GM21381 (cell line): ENCODE measurements around the gene UBE2E2.
"Not testable (repeated sequence)": the region's sequence is repeated elsewhere in the genome, so short reads cannot be mapped to it uniquely, and the experiment has no call there.

Source experiments
- ATAC-seq: cut with Tn5 transposase; IDR thresholded peaks from one replicate; pipeline ENCODE4 v1.9.1; 2021; ENCODE audit warnings: mild to moderate bottlenecking, moderate library complexity; ENCODE audit not compliant: unreplicated experiment

Gene UBE2E2

DNA sequence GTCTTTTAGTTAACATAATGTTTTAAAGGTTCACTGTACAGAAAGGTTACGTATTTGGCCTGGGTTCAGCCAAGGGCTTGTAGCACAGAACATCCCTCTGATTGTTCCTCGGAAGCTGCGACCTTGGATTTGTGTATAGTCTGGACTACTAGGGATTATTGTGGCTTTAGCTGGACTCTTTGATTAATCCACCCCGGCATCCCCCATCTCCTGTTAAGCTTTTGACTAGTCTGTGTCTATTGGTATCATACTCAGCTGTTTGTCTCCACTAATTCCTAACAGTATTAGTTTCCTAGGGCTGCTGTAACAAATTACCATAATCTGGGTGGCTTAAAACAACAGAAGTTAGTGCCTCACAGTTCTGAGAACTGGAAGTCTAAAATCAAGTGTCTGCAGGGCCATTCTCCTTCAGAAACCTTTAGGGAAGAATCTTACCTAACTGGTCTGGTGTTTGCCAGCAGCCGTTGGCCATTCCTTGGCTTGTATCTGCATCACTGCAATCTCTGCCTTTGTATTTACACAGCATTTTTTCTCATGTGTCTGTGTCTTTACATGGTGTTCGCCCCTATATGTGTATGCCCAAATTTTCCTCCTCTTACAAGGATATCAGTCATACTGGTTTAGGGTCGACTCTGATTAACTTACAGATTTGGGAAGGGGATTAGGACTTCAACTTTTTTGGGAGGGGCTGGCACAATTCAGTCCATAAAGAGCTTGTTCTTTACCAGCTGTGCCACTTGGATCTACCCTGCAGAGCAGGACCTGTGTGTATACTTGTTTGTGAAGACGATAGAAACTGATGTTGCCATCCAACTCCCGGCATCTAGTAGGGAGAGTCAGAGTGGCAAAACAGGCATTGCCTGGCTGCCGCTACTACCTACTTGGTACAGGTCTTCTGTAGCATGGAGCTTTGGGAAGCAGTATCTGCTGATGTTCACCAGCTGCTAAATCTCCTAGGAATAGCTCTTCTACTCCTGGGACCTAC lies 117.8 kb downstream of the UBE2E2 start:
- no peak for ATAC-seq

DNA sequence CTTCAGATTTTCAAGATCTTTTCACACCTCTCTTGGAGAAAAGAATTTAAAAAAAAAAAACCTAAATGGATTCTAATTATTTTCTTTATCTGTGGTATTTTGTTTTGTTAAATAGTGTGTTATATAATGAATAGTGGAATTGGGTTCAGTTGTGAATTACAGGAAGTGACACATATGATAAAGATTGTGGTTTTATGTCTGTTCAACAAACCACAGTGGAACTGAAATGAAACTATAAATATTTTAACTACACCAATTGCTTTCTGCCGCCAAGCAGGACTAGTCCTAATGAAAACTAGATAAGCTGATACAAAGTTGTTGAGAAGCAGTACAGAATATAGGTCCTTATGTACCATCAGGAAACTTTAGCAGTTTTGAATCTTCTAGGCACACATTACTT lies 121.6 kb downstream of the UBE2E2 start:
- peak; percentile 50 for ATAC-seq

DNA sequence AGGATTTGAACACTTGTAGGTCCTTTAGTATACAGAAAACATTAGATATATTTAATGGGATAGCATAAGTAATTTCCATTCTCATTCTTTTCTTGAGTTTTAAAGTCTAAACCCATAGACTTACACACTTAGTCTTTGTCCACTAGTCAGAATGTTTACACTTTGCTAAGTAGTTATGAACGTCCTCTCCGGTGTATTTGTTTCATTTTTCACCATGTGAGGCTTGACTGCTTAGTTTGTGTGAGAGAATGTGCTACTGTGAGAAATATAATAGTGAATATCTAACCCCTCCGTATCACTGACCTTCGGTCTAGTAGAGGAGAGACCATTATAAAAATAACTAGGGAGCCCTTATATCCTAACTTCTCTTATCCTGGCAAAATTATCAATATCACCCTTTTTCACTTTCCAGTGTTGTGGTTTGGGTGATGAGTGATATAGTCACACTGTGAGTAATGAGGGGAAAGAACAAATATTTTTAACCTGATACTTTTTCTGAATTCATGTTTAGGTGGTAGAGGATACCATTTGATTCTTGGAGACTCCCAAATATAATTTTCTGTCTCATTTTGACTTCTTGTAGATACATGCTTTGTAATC lies 122.4 kb downstream of the UBE2E2 start:
- peak; percentile 65 for ATAC-seq

DNA sequence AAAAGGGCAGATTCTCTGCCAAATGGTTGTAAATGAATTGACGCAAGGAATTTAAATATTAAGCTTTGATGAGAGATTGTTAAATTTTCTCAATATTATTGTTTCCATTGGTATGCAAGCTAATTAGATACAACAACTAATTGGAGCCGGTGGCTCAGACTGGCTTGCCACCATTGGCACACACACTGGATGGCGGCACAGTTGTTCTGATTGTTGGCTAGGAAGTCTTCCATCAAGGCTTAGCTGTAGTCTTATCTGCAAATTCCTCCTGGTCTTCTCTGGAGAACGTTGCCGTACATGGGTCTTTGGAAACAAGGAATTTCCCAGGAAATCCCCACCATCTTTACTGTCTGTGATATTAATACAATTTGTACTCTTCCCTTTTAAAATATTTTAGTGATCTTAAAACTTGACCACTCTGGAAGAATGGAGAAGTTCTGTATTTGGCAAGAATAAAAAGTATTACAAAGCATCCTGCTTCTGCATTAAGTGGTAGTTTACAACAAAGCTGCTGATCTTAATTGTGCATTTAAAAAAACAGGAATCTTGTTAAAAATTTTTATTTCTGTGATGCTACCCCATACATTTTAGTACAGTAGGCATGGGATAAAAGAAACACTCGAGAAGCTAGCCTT lies 126.5 kb downstream of the UBE2E2 start:
- ATAC-seq: no peak

DNA sequence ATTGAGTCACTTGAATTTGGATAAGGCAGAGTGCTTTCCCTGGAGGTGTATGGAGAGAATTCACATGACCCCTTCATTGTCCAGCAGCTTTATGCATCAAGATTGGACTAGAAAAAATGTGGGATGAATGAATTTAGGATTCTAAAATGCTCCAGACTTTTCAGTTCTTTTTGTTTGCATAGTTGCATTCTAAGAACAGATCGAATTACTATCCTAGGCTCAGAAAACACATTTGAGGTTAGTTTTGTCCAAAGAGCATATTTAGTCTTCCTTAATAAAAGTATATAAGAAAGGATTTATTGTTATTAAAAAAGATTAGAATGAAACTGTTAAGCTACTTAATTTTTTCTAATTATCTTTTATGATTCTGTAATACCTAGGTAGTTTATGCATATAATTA lies 127.4 kb downstream of the UBE2E2 start:
- ATAC-seq: no peak

DNA sequence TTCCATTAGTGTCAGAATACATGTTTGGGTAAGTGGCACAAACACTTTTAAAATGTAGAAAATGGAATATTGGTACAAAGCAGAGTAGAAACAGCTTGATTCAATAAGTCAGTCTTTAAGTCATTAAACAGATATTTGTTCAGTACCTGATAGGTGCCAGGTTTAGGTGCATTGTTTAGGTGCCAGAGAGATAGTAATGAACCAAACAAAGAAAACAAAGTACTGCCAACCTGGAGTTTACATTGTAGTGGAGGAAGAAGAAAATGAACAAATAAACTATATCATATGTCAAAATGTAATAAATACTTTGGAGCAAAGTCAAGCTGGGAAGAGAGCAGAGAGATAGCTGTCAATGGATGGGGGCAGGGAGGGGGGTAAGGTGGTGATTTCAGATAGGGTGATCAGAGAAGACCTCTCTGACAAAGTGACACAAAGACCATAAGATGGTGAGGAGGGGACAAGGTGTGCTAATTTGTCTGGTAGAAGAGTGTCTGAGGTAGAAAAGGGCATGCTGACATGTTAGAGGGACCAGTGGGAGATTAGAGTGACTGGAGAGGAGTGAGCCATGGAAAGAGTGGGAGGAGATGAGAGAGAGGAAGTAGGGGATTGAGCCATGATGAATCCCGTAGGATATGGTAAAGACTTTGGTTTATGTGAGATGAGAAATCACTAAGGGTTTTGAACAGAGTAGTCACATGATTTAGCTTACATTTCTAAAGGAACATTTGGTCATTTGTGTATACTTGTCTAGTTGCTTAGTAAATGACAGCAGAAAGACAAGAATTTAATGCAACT lies 128.2 kb downstream of the UBE2E2 start:
- no peak for ATAC-seq

DNA sequence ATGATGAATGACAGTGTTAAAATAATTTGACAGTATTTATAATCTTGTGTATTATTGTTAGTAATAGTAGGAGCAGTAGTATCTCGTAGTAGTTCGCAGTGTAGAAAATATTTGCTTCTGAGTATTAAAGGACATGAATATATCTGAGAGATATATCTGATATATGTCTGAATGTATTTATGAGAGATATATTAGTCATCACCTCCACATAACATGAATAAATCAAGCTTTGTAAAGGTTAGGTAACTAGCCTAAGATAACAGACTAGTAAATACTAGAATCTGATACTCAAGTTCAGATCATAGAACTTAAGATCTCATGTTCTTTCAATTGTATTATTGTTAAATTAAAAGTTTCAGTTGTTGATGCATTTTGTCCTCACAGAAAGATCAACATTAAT lies 130.5 kb downstream of the UBE2E2 start:
- ATAC-seq: no peak

DNA sequence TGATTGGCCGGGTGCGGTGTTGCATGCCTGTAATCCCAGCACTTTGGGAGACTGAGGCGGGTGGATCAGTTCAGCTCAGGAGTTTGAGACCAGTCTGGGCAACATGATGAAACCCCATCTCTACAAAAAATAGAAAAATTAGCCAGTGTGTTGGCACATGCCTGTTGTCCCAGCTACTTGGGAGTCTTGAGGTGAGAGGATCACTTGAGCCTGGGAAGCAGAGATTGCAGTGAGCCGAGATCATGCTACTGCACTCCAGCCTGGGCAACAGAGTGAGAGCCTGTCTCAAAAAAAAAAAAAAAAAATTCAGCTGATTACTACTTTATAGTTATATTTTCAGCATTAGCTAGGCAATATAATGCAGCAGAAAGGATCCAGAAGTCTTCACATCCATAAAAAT lies 133.7 kb downstream of the UBE2E2 start:
- ATAC-seq: not testable (repeated sequence)

DNA sequence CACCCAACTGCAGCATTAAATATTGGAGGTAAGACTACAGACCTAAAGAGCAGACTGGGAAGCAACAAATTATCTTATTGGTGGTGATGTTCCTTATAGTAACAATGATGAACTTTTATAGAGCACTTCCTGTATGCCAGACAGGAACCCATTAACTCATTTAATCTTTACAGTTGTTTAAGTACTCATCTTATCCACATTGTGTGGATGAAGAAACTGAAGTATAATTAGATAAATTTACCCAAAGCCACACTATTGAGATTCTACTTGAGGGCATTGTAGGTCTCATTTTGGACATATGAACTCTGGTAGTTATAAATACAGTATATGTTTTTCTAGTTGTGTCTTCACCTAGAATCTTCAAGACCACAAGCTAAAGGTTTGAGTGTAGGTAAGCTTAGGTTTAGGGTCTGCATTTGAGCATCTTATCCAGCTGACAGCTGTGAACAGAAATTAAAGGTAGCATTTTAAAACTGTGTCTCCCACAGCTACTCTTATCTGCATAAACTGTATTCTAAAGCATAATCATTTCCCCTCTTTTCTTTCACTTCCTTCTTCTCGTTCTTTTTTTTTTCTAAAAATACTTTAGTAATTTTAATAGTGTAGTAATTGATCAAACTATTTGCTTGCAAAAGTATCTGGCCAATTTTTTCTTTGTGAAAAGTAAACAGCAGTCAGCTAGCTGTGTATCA lies 138.2 kb downstream of the UBE2E2 start:
- peak; percentile 71 for ATAC-seq

DNA sequence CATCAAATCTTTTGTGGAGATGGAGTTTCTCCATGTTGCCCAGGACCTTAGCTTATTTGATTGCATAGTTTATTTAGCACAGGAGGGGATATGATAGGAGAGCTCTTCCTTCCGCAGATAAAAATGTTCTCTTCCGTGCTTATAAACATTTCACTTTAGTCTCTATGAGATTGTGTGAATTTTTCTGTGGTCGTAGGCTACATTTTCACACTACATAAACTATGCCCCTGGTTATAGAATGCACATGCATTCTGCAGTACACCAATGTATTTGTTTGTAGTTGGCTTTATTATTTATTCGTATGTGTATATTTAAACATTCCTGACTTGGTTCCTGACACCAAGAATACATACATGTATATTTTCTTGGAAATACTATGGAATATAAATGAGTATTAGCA lies 139.2 kb downstream of the UBE2E2 start:
- no peak for ATAC-seq

DNA sequence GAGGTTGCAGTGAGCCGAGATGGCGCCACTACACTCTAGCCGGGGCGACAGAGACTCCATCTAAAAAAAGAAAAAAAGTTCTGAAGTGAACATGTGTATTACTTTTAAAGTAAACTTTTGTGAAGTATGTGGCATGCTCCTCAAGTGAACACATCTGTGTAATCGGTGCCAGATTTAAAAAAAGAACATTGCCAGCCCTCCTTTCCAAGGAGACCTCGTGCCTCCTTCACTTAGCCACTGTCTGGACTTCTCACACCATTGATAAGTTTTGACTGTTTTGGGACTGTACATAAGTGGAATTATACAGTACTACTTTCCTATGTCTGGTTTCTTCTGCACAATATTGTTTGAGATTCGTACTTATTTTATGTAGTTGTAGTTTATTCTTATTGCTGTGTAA lies 140.4 kb downstream of the UBE2E2 start:
- ATAC-seq: no peak

DNA sequence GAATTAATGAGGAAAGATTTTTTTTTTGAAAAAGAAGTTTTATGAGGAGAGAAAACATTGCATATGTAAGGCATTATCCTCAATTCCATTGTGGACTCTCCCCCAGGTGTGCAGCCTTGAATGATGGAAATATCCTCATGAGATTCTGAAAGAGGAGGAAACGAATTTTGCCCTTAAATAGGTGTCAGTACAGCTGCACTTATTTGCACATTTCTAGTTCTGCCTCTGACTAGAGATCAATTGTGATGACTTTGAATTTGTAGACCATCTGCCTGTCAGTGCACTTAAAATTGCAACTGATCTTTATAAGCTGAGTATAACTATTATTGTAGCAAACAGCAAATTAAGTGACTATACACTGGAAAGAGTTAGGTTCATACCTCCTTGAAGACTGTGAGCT lies 141.8 kb downstream of the UBE2E2 start:
- no peak for ATAC-seq

DNA sequence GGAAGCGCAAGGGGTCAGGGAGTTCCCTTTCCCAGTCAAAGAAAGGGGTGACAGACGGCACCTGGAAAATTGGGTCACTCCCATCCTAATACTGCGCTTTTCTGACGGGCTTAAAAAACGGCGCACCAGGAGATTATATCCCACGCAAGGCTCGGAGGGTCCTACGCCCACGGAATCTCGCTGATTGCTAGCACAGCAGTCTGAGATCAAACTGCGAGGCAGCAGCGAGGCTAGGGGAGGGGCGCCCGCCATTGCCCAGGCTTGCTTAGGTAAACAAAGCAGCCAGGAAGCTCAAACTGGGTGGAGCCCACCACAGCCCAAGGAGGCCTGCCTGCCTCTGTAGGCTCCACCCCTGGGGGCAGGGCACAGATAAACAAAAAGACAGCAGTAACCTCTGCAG lies 146.3 kb downstream of the UBE2E2 start:
- not testable (repeated sequence) for ATAC-seq

DNA sequence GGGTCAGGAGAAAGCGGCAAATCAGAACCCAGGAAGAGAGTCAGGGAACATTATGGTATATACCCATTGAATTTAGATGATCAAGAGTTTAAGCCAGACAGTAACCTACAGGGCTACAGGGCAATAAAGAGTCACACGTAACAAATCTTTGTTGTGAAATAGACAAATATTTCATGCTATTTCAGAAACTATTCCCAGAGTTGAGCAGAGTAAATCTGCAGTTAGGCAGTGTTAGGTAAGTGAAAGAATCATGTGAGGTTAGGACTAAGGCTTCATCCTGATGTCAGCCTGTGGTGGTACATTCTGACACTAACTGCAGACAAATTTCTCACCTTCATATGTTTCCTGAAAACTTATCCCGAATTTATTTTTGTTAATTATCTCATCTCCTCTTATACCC lies 153.0 kb downstream of the UBE2E2 start:
- ATAC-seq: no peak

DNA sequence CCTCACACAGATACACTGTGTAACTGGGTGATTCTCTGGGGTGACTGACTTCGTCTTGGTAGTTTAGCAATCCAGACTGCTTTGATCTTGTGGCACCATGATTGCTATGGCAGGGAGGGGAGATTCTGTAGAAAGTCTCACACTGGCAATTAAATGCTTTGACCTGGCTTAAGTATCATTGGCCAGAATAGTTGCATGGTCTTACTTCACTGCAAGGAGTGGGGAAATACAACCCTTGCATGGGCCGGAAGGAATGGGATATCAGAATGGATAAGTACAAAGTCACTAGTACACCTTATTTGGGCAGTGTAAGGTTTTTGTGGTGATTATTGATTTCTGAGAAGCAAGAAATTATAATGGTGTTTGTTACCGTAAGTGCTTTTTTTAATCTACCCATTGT lies 153.8 kb downstream of the UBE2E2 start:
- ATAC-seq: no peak

DNA sequence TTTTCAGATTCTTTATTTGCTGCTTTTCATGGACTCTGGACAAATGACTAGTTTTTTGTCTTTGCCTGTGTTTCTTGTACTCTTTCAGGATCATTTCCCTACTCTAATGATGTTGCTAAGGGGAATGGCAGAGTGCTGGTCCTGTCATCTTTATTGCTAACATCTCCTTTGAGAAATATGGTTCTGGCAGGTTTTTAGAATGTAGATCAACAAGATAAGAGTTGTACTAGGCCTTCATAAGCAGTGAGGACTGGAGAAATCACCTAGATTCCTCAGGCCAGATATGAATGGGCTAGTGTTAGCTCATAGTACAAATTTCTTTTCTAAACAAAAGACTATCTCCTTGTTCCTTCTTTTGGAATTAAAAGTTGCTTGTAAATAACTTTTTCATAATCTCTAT lies 156.0 kb downstream of the UBE2E2 start:
- no peak for ATAC-seq

DNA sequence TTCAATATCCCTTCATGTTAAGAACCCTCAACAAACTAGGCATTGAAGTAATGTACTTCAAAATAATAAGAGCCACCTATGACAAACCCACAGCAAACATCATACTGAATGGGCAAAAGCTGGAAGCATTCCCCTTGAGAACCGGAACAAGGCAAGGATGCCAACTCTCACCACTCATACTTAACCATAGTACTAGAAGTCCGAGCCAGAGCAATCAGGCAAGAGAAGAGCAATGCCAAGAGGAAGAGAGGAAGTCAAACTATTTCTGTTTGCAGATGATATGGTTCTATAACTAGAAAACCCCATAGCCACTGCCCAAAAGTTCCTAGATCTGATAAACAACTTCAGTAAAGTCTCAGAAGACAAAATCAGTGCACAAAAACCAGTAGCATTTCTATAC lies 161.9 kb downstream of the UBE2E2 start:
- ATAC-seq: no peak

DNA sequence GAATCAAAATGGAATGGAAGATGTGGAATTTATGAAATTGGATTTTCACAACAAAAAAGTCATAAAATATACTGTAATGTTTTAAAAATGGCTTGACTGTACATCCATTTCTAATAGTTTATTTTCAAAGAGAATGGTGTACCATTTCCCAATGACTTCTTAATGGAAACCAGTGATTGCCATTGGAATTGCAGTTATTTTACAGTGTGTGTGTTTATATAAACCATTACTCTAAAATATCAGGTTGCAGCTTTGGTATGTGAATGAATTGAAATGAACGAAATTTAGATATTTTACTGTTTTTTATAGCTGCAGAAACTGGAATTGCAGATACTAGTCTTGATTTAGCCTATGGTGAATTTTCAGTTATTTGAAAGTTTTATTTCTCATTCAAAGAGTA lies 165.6 kb downstream of the UBE2E2 start:
- ATAC-seq: no peak

DNA sequence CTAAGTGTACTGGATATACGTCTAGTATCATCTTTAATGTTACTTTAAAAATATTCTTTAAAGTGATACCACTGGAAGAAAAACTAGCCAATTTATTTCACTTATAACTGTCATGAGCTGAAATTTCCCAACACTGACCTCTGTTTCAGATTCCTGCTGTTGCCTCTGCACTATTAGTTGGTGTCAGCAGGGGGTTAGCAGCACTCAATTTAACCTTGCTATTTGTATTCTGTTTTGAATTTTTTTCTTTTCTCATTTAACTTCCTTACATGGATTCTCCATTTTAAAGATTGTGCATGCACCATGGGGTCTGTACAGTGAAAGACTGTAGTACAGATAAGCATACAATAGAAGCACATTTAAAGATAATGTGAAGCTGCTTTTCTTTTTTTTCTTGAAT lies 169.2 kb downstream of the UBE2E2 start:
- ATAC-seq: no peak

DNA sequence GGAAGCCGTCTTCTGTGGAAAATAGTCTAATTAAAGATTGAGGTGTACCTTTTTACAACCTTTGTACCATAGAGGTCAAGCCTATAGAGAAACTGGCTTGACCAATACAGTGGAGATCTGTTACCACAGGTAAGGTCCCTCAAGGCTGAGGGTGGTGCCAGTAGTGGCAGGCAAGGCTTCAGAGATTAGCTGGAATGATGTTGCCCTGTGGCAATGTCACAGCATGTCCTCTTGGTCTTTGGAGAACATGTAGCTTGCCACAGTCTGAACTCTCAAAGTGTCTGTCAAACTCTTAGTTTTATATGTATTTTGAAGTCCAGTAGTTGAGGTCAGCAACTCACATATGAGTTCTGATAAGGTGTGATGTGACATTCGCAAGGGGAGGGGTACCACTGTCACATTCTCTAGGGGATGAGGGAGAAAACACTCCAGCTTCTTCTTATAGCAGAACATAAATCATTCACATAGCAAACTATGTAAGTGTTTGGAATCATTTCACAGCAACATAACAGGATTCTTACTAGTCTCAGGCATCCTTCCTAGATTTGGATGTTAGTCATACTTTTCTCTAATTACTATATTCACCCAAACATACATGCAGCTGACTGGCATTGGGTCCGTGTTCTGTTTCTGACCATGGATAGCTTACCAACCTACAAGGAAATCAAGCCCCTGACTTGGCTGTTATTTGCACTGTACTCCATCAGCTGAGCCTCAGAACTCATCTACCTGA lies 173.6 kb downstream of the UBE2E2 start:
- no peak for ATAC-seq
